GM12873 (cell line): Measurements from ENCODE around the gene STOML1.

Experiments
- CTCF ChIP-seq: IDR thresholded peaks from 2 replicates; pipeline ENCODE4 v1.5.1; 2012; ENCODE audit warnings: low read depth, mild to moderate bottlenecking, moderate library complexity, low read length, control low read depth; ENCODE audit not compliant: insufficient read depth; ENCODE audit errors: missing control alignments

Gene STOML1

DNA sequence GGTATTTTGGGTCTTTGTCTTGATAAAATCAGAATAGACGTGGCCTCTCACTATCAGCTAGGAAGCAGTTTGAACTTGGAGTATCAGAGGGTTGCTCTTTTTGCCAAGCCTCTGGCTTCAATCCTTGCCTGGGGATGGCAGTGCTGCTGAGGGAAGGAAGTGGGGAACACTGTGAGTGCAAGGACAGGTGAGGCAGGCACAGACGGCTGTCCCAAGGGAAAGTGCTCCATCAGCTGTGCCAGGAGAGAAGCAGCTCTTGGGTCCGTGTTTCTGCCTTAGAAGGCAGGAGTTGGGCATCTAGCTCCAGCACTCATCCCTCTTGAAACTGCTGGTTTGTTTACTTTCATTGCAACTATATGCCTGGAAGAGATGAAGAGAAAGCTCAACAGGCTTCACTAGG lies 35.6 kb upstream of the STOML1 start:
- no peak for TF ChIP-seq CTCF

- no peak for TF ChIP-seq CTCF
Observed at GRCh38 chr15:74025436-74025835, 33.3 kb upstream of the STOML1 start.

GRCh38 chr15:74024687-74025086 lies 32.6 kb upstream of the STOML1 start:
- TF ChIP-seq CTCF = no peak

- TF ChIP-seq CTCF = no peak
Observed at GRCh38 chr15:74022706-74023470, 30.8 kb upstream of the STOML1 start.

DNA sequence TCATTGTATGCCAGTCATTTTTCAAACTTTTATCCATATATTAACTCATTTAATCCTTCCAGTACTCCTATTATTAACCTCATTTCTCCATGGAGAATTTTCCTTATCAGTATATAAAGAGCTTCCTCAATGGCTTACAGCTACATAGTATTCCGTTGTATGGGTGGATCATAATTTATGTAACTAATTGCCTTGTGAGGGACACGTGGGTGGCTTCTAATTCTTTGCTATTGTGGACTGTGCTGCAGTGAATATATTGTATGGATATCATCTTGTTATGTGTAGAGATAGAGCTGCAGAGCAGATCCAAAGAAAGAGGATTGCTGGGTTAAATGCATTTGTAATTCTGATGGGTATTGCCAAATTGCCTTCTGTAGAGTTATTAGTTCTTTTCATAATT lies 27.6 kb upstream of the STOML1 start:
- no peak for TF ChIP-seq CTCF

DNA sequence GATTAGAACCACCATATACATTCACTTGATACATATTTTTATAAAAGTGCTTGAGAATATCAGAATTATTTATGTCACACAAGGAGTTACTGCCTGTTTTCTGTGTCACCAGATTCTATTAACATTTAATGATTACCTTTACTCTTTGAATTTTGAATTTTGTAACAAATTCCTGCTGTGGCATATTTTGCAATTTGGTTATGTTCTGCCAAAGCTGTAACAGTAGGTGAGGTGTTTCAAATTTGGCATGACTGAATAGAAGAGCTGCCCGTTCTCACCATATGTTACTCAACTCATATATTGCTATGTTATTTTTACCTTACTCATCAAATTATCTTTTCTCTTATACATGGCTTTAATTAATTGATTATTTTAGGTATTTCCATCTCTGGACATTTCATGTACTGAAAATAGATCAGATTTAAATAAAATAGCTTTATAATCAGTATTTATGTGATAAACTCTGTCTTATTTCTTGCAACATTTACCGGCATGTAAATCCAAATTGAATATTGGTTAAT lies 21.3 kb upstream of the STOML1 start:
- no peak for TF ChIP-seq CTCF

- TF ChIP-seq CTCF = no peak
Observed at GRCh38 chr15:74011610-74012009, 19.5 kb upstream of the STOML1 start.
